GM21381 (cell line): ENCODE measurements around the gene TECTB.

ENCODE experiments used
- ATAC-seq: cut with Tn5 transposase; IDR thresholded peaks from one replicate; pipeline ENCODE4 v1.9.1; 2021; ENCODE audit warnings: mild to moderate bottlenecking, moderate library complexity; ENCODE audit not compliant: unreplicated experiment

The TECTB gene

DNA sequence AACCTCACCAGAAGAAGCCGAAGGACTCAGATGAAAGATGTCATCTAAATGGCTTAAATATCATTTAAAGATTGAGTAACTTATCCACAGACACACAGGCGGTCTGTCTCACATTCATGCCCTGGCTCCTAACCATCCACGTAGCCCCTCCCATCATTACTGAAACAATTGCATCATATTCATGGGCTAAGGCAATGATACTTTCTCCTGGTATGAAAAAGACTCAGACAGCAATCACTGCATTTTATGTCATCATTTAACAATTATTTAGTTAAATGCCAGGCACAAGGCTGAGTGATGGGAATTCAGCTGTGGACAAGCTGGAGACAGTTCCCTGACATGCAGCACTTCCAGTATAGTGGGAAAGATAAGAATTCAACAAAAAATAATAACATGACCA lies 11.2 kb upstream of the TECTB start:
- ATAC-seq = no peak

DNA sequence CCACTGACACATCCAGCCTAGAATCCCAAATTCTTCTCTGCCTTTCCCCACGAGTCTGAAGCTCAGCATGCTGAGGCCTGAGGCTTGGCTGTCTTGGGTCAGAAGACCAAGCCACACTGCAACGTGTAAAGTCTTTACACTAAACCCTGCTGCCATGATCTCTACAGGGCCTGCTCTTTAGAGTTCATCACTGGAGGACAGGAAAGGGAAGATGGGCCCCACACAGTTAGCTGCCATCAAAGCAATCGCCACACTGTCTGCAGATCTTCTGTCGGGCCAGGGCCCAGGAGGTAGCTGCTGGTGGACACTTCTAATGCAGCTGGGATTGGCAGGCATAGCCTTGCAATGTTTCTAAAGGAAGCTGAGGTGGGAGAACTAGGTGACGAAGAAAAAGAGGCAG lies 8.4 kb upstream of the TECTB start:
- ATAC-seq = no peak

DNA sequence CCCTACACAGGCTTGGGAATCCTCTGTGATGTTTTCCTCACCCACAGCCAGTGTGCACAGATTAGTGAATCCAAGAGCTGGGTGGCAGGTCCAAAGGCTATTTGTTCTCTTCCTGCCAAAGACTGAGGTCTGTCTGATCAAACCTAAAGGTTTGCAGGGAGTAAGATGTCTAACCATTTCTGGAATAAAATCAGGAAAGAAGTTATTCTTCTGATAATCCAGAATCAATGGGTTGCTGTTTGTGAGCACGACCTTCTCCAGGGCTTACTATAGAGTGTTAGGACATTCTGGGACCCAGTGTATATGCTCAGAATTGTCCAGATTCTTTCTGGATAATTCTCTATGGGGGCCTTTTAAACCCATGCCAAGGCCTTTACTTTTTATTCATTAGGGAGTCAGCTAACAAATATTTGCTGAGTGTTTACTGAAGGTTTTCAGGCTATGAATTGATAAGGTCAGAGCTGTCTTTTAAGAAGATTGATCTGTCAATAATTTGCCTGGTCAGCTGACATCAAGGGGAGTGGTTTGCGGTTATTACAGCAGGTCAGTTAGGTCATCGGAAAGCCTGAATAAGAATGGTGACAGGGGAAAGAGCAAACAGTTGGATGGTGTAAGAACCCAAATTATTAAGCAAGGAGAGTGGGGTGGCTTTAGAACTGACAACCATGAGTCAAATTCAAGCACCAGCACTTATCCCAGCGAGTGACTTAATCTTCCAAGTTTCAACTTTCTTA lies 7.5 kb upstream of the TECTB start:
- ATAC-seq = no peak

DNA sequence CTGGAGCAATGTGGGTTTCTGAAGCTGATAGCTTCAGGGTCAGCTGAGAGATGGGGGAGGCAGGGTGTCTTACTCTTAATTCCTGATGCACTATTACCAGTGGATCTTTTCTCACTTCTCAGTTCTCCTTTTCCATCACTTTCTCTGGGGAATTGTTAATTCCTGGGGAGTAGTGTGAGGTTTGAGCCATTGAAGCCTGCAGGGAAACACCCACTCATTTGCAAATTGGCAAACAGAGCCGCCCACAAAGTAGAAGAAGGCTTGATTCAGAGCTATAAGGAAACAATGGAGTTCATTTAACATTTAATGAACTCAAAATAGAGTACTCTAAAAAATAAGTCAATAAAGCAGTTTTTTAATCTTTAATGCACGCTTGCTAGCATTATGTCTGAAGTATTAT lies 4.3 kb upstream of the TECTB start:
- ATAC-seq = no peak

DNA sequence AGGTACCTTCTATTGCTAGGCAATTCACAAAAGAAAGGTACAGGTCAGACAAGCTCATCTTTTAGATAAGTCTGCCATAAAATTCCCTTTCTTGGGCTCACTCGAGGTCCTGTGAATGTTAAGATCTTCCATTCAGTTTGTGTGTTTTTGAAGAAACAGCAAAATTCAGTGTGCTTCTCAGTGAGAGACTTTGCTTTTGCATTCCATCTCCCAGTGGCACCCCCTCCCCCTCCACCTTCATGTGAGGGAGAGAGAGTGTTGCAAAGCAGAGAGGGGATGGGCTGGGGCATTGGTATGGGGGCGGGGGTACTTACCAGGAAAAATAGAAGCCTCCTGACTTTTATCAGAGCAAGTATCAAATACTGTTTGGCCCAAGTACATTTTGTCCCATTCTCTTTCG lies 3.8 kb upstream of the TECTB start:
- no peak for ATAC-seq

DNA sequence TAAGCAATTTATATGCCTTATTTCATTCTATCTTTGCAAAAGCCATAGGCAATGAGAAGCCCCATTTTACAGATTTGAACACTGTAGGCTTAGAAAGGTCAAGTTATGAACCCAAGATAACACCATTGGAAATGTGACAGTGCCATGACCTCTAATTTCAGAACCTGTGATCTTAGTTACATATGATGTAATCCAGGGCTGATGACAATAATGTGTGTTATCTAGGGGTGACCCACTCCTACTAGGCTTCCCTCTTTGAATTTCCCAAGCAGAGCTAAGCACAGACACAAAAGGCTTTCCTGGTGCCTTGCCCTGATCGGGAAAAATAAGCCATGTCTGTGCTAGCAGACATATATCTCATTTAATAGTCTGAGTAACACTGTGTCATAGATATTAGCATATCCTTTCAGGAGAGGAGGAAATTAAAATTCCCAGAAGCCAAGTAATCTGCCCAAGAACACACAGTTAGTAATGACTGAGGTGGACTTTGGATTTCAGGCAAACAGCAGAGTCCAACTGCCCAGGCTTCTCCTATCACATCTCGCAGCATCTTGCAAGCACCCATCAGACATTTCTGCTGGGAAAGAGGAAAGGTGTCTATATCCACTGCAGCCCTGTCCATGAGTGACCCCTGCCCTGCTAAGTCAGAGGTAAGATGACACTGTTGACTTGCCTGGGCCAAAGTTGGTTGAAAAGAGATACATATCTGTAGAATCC lies 2.8 kb upstream of the TECTB start:
- ATAC-seq = no peak

DNA sequence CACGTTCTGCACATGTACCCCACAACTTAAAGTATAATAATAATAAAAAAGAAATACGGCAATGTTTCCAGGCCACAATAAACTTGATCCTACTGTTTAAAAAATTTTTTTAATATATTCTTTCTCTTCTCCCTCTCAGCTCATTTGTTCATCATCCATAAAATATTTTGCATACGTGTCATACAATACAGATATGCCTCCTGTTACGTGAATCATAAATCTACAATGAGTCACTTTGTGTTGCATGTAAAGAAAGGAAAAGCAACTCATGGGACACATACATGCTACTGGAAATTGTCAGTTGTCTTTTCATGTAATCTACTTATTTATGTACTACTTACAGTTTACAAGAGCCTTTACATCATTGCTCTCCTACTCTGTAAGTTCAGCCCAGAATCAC lies 1.1 kb upstream of the TECTB start:
- ATAC-seq = no peak

DNA sequence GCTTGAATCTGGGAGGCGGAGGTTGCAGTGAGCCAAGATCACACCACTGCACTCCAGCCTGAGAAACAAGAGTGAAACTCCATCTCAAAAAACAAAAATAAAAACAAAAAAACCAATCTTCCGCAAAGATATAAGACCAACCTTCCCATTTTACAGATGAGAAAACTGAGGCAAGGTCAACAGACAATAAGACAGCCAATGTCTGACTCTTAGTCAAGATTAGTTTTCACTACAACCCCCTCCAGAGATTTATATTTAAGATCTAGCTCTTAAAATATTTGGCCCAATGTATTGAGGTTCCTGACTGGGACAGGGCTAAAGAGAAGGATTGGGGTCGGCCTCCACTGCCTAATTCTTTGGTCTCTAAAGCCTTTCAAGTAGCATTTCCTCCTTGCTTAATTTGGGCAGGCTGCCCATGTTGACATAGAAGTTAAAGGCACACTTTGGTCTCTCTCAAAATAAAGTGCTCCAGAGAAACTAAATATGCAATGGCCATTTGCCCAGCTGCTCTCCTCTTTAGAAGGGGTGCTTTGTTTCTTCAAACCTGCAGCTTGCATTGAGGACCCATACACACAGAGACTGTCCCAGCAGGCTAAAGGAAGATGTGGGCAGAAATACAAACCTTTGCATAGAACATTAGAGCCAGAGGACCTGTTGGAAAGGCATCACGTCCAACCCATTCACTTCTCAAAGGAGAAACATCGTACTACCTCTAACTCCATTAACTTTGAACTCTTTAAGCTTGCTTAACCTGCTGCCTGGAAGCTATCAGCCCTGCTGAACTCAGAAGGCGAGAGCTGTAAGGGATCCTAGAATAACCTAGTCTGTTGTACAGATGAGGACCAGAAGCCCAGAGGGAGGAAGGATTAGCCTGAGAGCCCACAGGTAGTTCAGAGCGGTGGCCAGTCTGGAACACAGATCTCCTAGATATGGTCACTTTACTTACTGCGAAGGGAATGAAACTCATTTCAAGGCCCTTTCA lies 3.9 kb downstream of the TECTB start:
- ATAC-seq = no peak

DNA sequence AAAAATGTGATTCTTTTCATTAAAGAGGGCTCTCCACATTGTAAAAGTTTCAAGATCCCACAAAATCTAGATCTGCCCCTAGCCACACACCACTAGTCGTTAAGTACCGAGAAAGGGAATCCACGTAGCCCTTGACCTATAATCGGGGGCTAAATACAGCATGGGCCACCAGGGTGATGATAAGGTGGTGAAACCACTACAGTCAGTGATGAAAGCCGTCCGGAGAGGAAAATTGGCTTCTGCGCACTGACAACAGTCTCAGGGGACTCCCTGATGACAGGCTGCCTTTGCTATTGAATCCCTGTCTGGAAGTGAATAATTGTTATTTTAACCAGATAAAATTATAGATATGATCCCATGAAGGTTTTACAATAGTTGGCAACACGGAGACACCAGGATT lies 4.6 kb downstream of the TECTB start:
- no peak for ATAC-seq

DNA sequence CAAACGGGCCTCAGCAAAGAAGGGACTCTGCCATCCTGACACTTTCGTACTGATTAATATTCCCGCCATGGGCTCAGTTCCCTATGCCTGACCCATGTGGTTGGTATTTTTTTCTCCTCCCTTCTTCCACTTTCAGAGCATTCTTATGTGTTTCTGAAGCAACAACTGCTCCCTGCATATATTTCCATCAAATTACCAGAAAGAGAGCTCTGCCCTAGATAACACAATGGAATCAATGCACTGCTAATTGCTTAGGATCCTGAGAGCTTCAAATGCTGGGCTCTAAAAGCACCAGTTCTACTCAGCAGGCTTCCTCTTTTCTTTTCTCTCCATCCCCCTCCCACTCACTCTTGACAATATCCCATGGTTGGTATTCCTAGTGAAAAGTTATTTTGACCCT lies 5.3 kb downstream of the TECTB start:
- no peak for ATAC-seq

DNA sequence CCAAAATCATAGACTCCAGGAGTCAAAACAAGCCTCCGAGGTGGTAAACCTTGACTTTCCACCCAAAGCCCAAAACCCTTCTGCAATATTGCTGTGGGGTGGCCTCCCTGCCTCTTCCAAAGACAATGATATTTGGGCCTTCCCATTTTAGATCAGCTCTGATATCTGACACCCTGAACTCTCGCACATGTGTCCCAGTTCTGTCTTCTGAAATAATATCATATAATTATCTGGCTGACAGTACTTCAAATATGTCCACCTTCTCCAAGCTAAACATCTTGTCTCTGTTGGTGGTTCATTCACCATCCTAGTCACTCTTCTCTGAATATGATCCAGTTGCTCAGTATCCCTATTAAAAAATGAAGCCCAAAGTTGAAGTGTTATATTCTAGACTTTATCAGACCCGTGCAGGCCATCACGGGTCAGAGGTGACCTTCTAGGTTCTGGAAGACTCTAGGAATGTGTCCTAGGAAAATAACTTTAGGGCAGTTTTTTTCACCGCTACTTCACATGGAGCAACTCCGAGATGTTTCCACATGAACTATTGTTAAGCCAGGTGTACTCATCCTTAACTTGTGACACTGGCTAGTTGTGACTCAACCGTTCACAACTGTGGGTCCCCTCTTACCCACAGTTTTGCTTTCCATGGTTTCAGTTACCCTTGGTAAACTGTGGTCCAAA lies 6.3 kb downstream of the TECTB start:
- ATAC-seq = no peak

DNA sequence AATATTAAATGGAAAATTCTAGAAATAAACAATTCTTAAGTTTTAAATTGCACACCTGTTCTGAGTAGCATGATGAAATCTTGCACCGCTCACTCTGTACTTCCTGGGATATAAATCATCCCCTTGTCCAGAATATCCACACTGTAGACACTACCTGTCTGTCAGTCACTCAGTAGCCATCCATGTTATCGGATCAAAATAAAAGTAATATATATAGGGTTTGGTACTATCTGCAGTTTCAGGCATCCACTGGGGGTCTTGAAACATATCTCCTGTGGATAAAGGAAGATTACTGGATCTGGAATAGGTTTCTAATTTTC lies 6.8 kb downstream of the TECTB start:
- ATAC-seq = no peak

DNA sequence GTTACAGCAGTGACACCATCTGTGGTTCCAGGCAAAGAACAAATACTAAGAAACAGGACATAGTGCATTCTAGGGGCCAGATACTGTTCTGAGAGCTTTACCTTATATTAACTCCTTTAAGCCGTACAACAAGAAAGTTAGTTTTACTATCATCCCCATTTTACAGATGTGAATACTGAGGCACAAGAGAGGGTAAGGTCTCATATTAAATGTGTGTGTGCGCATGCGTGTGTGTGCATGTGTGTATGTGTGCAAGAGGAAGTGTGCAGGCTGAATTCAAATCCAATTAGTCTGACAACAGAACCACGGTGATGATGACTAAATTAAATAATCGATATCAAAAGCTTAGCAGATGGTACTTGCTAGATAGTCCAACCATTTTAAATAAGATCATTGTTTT lies 11.0 kb downstream of the TECTB start:
- no peak for ATAC-seq

DNA sequence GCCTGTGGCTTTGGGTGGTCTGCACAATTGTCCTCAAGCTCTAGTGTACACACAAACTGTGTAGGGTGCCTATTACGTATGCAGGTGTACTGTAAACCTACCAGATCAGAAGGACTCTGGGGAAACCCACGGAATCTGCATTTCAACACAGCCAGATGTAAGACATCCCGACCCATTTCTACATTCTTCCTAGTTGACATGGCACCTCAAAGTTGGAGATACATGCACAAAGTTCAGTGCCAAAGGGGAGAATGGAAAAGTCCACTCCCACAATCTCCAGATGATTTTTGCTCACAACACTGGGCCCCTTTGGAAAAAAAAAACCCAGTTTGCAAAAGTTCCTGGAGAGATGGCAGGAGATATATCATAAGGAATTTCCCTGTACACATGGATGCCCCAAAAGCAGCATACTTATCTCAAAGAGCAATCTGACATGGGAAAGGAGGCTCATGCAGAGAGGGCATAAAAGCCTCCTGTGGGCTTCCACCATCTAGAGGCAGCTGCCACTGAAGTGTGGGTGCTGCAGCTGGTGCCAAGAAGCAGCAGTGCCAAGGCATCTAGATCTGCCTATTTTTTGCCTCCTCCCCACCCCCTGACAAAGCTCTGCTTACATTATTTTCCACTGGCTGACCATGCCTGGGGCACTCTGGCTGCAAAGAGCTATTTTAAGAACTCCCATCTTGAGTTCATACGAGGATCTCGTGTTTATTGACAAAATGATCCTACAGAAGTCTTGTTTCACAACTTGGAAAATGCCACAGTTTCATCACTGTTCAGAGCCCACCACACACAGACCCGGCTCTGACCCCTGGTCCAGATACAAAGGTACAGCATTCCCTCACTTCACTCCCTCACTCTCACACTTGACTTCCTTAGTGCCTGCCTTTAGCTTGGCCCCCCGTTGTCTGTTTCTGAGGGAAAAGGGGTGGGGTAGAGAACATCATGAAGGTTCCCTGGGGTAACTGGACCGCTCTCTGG lies 12.9 kb downstream of the TECTB start:
- no peak for ATAC-seq

DNA sequence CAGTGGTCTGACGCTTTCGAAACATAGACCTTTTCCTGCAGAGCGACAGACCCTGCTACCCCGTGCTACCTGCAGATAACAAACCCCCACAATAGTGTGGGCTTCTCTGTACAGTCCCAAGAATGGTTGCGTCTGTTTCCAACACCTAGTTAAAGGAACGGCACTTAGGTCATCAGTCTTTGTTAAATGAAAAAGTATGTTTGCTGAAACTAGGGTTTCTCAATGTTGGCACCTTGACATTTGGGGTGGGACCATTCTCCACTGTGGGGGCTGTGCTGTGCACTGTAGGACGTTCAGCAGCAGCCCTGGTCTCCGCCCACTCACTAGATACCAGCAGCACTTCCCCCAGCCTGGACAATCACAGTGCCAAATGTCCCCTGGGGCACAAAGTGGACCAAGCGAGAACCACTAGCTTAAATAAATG lies 13.7 kb downstream of the TECTB start:
- no peak for ATAC-seq

DNA sequence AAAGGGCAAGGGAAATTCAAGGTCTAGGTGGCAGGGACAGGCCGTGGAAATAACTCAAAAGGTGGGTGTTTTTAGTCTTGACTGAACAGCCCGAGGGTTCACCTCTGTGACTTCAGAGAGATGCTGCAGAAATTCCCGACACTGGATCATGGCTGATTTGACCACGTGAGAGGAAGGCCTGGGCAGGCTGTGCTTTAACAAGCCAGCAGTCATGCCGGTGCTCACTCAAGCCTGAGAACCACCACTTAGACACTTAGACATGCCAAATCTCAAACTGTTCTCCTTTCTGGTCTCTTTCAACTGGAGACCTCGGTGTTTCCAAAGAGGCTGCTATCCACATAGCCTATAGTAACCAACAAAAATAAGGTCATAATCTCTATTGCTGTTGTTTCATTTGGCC lies 15.4 kb downstream of the TECTB start:
- no peak for ATAC-seq

DNA sequence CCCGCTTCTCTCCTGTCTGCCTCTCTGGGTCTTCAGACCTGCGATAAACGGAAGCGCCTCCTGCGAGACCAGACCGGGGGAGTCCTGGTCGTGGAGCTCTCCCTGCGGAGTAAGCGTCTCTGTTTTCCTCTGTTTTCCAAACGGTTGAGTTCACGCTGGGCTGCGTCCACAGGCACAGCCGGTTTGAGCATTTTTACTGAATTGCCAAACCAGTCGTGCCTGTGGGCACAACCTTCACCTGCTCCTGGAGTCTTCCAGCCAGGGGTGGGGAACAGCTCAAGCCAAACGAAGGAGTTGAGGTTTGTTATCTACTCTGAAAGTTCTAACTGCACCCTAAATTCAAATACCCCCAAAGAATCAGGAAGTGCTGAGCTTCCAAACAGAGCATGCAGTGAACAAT lies 16.3 kb downstream of the TECTB start:
- ATAC-seq = no peak

DNA sequence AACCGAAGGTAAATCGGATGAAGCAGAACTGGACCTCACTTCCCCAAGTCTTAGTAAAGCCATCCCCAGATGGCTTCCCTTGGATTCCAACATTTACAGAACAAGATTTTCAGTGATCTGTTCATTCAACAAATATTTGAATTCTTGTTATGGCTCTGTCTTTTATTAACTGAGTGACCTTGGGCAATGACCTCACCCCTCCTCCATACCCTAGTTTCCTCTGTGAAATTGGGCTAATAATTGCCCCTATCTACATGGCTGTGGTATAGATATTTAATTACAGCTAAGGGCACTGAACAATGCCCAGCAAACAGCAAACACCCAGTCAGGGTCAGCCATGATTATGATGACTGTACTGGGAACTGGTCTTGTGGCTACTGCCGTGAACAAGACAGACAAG lies 19.1 kb downstream of the TECTB start:
- no peak for ATAC-seq

DNA sequence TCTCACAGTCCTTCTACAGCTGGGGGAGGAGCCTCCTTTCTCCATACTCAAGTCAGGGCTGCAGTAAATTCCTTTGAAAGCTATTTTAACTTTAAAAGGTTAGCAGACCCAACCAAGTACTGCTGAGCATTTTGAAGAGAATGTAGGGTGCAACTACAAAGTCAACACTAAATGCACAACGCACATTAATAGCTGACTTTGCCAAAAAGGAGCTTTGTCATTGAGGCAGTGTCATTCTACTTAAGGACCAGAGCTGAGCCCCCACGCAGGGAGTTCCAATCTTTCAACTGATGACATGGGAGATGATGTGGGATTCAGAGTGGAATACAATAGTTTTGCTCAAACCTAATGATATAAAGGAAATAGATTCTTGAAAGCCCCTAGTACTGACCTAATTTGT lies 20.3 kb downstream of the TECTB start:
- ATAC-seq = no peak

DNA sequence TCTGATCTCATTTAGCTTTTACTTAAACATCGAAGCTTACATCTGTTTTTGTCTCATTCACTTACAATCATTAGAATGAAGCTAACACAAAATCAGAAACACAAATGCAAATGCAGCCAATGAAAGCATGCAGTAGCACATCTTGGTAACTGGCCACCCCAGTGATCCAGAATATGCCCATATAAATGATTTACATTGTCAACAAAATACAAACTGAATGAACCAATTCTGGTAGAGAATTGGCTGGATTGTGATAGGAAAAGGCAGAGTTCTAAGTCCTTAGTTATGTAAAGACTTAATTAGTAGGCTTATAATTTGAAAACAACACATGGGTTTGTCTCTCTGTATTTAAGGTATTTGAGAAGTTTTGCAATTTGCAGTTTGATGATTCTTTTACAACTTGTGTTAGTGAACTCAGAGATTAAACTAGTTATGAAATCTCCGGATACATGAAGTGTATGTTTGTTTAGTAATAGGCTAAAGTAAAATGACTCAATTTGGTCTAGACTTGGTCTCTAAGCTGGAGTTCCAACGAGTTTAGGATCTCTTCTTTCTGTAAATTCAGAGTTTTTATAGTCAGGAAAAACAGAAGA lies 21.2 kb downstream of the TECTB start:
- ATAC-seq = no peak
